Glutamatergic neuron (in vitro differentiated cells): ENCODE measurements around the gene ERCC1. TPM values are rescaled to one million over a fixed set of nuclear protein-coding genes. Genes with fewer than 3 reads are reported as not detected.
"Not testable (repeated sequence)": the region's sequence is repeated elsewhere in the genome, so short reads cannot be mapped to it uniquely, and the experiment has no call there.

Source experiments
- DNase-seq: peaks from one replicate; pipeline ENCODE4 v3.0.0; 2022
- H3K27ac Mint-ChIP-seq: one replicate; pipeline ENCODE4 v1.8.0; 2020; ENCODE audit warnings: mild to moderate bottlenecking, mixed read lengths, inconsistent platforms; ENCODE audit not compliant: unreplicated experiment
- H3K27me3 Mint-ChIP-seq: one replicate; pipeline ENCODE4 v1.8.0; 2020; ENCODE audit warnings: mild to moderate bottlenecking, moderate library complexity, mixed read lengths, inconsistent platforms; ENCODE audit not compliant: unreplicated experiment
- H3K36me3 Mint-ChIP-seq: one replicate; pipeline ENCODE4 v1.8.0; 2020; ENCODE audit warnings: mild to moderate bottlenecking, mixed read lengths, inconsistent platforms; ENCODE audit not compliant: unreplicated experiment
- H3K4me1 Mint-ChIP-seq: one replicate; pipeline ENCODE4 v1.8.0; 2020; ENCODE audit warnings: mild to moderate bottlenecking, low read depth, mixed read lengths, inconsistent platforms; ENCODE audit not compliant: unreplicated experiment
- H3K4me3 Mint-ChIP-seq: one replicate; pipeline ENCODE4 v1.8.0; 2020; ENCODE audit warnings: mild to moderate bottlenecking, mixed read lengths, inconsistent platforms; ENCODE audit not compliant: unreplicated experiment
- H3K9me3 Mint-ChIP-seq: one replicate; pipeline ENCODE4 v1.8.0; 2020; ENCODE audit warnings: mild to moderate bottlenecking, moderate library complexity, mixed read lengths, inconsistent platforms; ENCODE audit not compliant: unreplicated experiment
- total RNA-seq: library from RNA; stranded (reverse); fragmentation: NEBNext Ultra II Directional; extraction: Animal tissue kit (Norgen Biotek cat#: 25700); gene quantifications from one replicate; pipeline ENCODE4 v1.2.1, GENCODE V29; 2021; ENCODE audit not compliant: unreplicated experiment
- TF ChIP-seq, protein P1 (sequence below): fragments of 200-600 bp; sonication (generic); IDR thresholded peaks from one replicate; pipeline ENCODE4 v1.5.0; 2021; ENCODE audit not compliant: partially characterized antibody, unreplicated experiment

ERCC1 gene
- total RNA-seq, 1 donor from 2014 or later: 65.7 TPM

DNA sequence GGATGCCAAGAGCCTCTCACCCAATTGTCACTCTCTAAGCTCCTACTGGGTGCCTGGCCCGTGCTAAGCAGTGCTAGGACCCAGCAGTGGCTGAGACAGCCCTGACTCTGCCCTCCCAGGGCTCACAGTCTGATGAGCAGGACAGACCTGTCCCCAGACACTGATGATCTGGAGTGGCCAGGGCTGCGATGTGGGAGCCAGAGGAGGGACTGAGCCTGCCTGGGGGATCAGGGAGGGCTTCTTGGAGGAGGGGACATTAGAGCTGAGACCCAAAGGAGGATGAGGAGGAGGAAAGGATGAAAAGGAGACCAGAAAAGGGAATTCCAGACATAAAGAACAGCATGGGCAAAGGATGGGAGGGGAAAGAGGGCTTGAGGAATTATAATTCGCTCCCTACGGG, 6.6 kb downstream of the ERCC1 start:
- Mint-ChIP-seq H3K36me3 (no peaks in the 10 kb centered on the region), H3K27me3 (peaks cover 7% of the 10 kb centered on the region), H3K27ac (no peak overlapping the region), H3K4me1 (no peaks in the 10 kb centered on the region), H3K9me3 (peaks cover 3% of the 10 kb centered on the region), H3K4me3 (no peak overlapping the region)
- DNase-seq: no peak
- TF ChIP-seq, protein P1, sequence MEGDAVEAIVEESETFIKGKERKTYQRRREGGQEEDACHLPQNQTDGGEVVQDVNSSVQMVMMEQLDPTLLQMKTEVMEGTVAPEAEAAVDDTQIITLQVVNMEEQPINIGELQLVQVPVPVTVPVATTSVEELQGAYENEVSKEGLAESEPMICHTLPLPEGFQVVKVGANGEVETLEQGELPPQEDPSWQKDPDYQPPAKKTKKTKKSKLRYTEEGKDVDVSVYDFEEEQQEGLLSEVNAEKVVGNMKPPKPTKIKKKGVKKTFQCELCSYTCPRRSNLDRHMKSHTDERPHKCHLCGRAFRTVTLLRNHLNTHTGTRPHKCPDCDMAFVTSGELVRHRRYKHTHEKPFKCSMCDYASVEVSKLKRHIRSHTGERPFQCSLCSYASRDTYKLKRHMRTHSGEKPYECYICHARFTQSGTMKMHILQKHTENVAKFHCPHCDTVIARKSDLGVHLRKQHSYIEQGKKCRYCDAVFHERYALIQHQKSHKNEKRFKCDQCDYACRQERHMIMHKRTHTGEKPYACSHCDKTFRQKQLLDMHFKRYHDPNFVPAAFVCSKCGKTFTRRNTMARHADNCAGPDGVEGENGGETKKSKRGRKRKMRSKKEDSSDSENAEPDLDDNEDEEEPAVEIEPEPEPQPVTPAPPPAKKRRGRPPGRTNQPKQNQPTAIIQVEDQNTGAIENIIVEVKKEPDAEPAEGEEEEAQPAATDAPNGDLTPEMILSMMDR: no peak

- TF ChIP-seq, protein P1: no peak
- DNase-seq: no peak
- H3K4me3 Mint-ChIP-seq: no peak overlapping the region
These were observed 9.2 kb downstream of the ERCC1 start for GRCh38 chr19:45414468-45414867.

GRCh38 chr19:45413497-45413896, 10.2 kb downstream of the ERCC1 start:
- Mint-ChIP-seq H3K9me3 (peaks cover 4% of the 10 kb centered on the region), H3K36me3 (no peaks in the 10 kb centered on the region), H3K4me1 (peaks cover 8% of the 10 kb centered on the region), H3K27me3 (peaks cover 3% of the 10 kb centered on the region), H3K4me3 (no peak overlapping the region), H3K27ac (no peak overlapping the region)
- DNase-seq: no peak
- TF ChIP-seq, protein P1: no peak

More at GRCh38 chr19:45414468-45414867, 9.2 kb downstream of the ERCC1 start:
- H3K9me3 Mint-ChIP-seq: peaks cover 4% of the 10 kb centered on the region
- H3K27ac Mint-ChIP-seq: no peak overlapping the region
- H3K36me3 Mint-ChIP-seq: no peaks in the 10 kb centered on the region
- H3K27me3 Mint-ChIP-seq: peaks cover 3% of the 10 kb centered on the region
- peaks cover 1% of the 10 kb centered on the region for H3K4me1 Mint-ChIP-seq

DNA sequence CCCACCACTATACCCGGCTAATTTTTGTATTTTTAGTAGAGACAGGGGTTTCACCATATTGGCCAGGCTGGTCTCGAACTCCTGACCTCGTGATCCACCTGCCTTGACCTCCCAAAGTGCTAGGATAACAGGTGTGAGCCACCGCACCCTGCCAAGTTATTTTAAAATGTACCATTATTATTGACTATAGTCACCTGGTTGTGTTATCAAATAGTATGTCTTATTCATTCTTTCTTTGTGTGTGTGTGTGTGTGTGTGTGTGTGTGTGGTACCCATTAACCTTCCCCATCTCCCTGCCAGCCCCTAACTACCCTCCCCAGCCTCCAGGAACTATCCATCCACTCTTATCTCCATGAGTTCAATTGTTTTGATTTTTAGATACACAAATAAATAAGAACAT, 13.4 kb downstream of the ERCC1 start:
- not testable (repeated sequence) for H3K9me3 Mint-ChIP-seq, H3K27ac Mint-ChIP-seq, DNase-seq, H3K4me1 Mint-ChIP-seq, H3K27me3 Mint-ChIP-seq, H3K4me3 Mint-ChIP-seq, H3K36me3 Mint-ChIP-seq

GRCh38 chr19:45409557-45409920, 14.2 kb downstream of the ERCC1 start:
- DNase-seq: no peak
- H3K4me1 Mint-ChIP-seq: peaks cover 8% of the 10 kb centered on the region
- no peak overlapping the region for H3K27ac Mint-ChIP-seq
- TF ChIP-seq, protein P1: no peak
- H3K36me3 Mint-ChIP-seq: no peaks in the 10 kb centered on the region
- H3K27me3 Mint-ChIP-seq: peaks cover 4% of the 10 kb centered on the region
- no peak overlapping the region for H3K4me3 Mint-ChIP-seq
- H3K9me3 Mint-ChIP-seq: peaks cover 4% of the 10 kb centered on the region
